Natural killer cell (primary cell): ENCODE data around the gene FNBP1. TPM values are rescaled to one million over a fixed set of nuclear protein-coding genes. Genes with fewer than 3 reads are reported as not detected.

Source experiments
- ATAC-seq, 3 donors: fragments of 150-1000 bp in 2 of 3; fragments of 200-7000 bp in 1 of 3; cut with Tn5 transposase; 1 replicate in 1 of 3; 2 replicates in 2 of 3; pipeline ENCODE4 v1.10.0; 2021; ENCODE audit warnings: mild to moderate bottlenecking in 2 of 3, moderate library complexity in 2 of 3
- DNase-seq, 2 donors: peaks; one replicate each; pipeline versions ENCODE4 v3.0.0 to v3.0.0-alpha.2; 2013 to 2021; ENCODE audit warnings: mixed read lengths in 1 of 2
- H3K27ac ChIP-seq: one replicate; pipeline ENCODE4 v1.5.1; 2013; ENCODE audit warnings: mild to moderate bottlenecking, low read length
- H3K27me3 ChIP-seq: one replicate; pipeline ENCODE4 v1.6.1; 2013; ENCODE audit warnings: low read length; ENCODE audit not compliant: control insufficient read depth, insufficient read depth
- H3K36me3 ChIP-seq: one replicate; pipeline ENCODE4 v1.6.1; 2013; ENCODE audit warnings: low read length; ENCODE audit not compliant: control insufficient read depth, insufficient read depth
- H3K4me1 ChIP-seq: one replicate; pipeline ENCODE4 v1.6.1; 2013; ENCODE audit warnings: low read length; ENCODE audit not compliant: control insufficient read depth, insufficient read depth
- H3K4me3 ChIP-seq: one replicate; pipeline ENCODE4 v1.5.1; 2013; ENCODE audit warnings: low read length
- H3K9me3 ChIP-seq: one replicate; pipeline ENCODE4 v1.6.1; 2013; ENCODE audit warnings: low read length; ENCODE audit not compliant: control insufficient read depth, insufficient read depth
- H3K27ac Mint-ChIP-seq, 2 donors: one replicate each; pipeline ENCODE4 v1.8.0; 2022; ENCODE audit warnings: mild to moderate bottlenecking in 2 of 2, mixed read lengths in 2 of 2, moderate library complexity in 1 of 2
- H3K27me3 Mint-ChIP-seq, 2 donors: one replicate each; pipeline ENCODE4 v1.8.0; 2022; ENCODE audit warnings: low read depth in 2 of 2, mixed read lengths in 2 of 2
- H3K36me3 Mint-ChIP-seq: one replicate; pipeline ENCODE4 v1.8.0; 2022; ENCODE audit warnings: mixed read lengths
- H3K4me1 Mint-ChIP-seq, 2 donors: one replicate each; pipeline ENCODE4 v1.8.0; 2022; ENCODE audit warnings: mixed read lengths in 2 of 2
- H3K4me3 Mint-ChIP-seq: one replicate; pipeline ENCODE4 v1.8.0; 2022; ENCODE audit warnings: mild to moderate bottlenecking, moderate library complexity, mixed read lengths
- H3K9me3 Mint-ChIP-seq, 2 donors: one replicate each; pipeline ENCODE4 v1.8.0; 2022; ENCODE audit warnings: mixed read lengths in 2 of 2
- CTCF ChIP-seq: fragments of 200-600 bp; IDR thresholded peaks from one replicate; pipeline ENCODE4 v1.8.0; 2022; ENCODE audit warnings: antibody characterized with exemption
- WGBS: methylation state at CpG from one replicate; pipeline ENCODE4 v1.1.7; 2013; ENCODE audit warnings: missing lambda C conversion rate; ENCODE audit not compliant: insufficient coverage; 5-methylcytosine and 5-hydroxymethylcytosine counted together
- intact Hi-C: fragments of 100-400 bp; cut with micrococcal nuclease; formaldehyde crosslinking; loops from one replicate; pipeline ENCODE4 v1.14.2; 2022
- total RNA-seq, 4 donors: library from RNA; stranded (reverse); fragments of 120-200 nt in 1 of 4; gene quantifications; one replicate each; pipeline versions ENCODE4 v1.2.3 to v1.2.4, GENCODE V29; 2013 to 2022

The FNBP1 gene
- total RNA-seq, 3 donors from 2014 or later (not counting 1 experiment from before 2014, with no cell fraction given): 177 to 209 (median 203) TPM

GRCh38 chr9:129936222-129936621 lies 106.8 kb downstream of the FNBP1 start:
- Mint-ChIP-seq H3K9me3 (peaks cover 0 to 2% of the 10 kb centered on the region in 2 donors), H3K36me3 (no peaks in the 10 kb centered on the region), H3K4me1 (peaks cover 47 to 51% of the 10 kb centered on the region in 2 donors), H3K4me3 (no peak overlapping the region), H3K27me3 (no peaks in the 10 kb centered on the region), H3K27ac (peak overlapping the region; percentile 78 to 88)
- ATAC-seq (no peak), DNase-seq (no peak)
- H3K4me3 ChIP-seq: no peak overlapping the region
- WGBS: 76% methylated on average over 5 of the region's 5 CpGs
- H3K27me3 ChIP-seq: no peaks in the 10 kb centered on the region
- intact Hi-C loops: no loop called here
- peaks cover 5% of the 10 kb centered on the region for H3K36me3 ChIP-seq
- no peak for TF ChIP-seq CTCF
- H3K27ac ChIP-seq: no peak overlapping the region
- H3K4me1 ChIP-seq: peaks cover 38% of the 10 kb centered on the region
- no peaks in the 10 kb centered on the region for H3K9me3 ChIP-seq

GRCh38 chr9:129934780-129935179 lies 108.2 kb downstream of the FNBP1 start:
- Histone ChIP-seq H3K9me3 (no peaks in the 10 kb centered on the region), H3K27ac (no peak overlapping the region), H3K36me3 (peaks cover 10% of the 10 kb centered on the region), H3K27me3 (no peaks in the 10 kb centered on the region), H3K4me3 (no peak overlapping the region), H3K4me1 (peaks cover 44% of the 10 kb centered on the region)
- intact Hi-C loops: loop anchor here (5.0 kb wide), 1 partner anchor 33 kb away; no protein-coding TSS in a partner anchor
- peaks cover 54 to 58% of the 10 kb centered on the region in 2 donors for H3K4me1 Mint-ChIP-seq
- H3K36me3 Mint-ChIP-seq: no peaks in the 10 kb centered on the region
- H3K27ac Mint-ChIP-seq: peak overlapping the region; percentile 78 to 88
- H3K4me3 Mint-ChIP-seq: no peak overlapping the region
- H3K9me3 Mint-ChIP-seq: no peaks in the 10 kb centered on the region
- H3K27me3 Mint-ChIP-seq: no peaks in the 10 kb centered on the region
- TF ChIP-seq CTCF: no peak
- ATAC-seq (no peak), DNase-seq (no peak)
- WGBS: 82% methylated on average over 4 of the region's 5 CpGs

GRCh38 chr9:129934041-129934591 lies 108.9 kb downstream of the FNBP1 start:
- no peak overlapping the region for H3K4me3 Mint-ChIP-seq
- H3K36me3 ChIP-seq: peaks cover 14% of the 10 kb centered on the region
- ATAC-seq (no peak), DNase-seq (no peak)
- 52% methylated on average over 4 of the region's 4 CpGs for WGBS
- no peak for TF ChIP-seq CTCF
- no peak overlapping the region for H3K4me3 ChIP-seq
- no peaks in the 10 kb centered on the region for H3K9me3 Mint-ChIP-seq
- no peaks in the 10 kb centered on the region for H3K27me3 ChIP-seq
- peak overlapping the region; percentile 43 for H3K27ac ChIP-seq
- H3K4me1 Mint-ChIP-seq: peaks cover 47 to 51% of the 10 kb centered on the region in 2 donors
- intact Hi-C loops: loop anchor here (5.0 kb wide), 1 partner anchor 33 kb away; no protein-coding TSS in a partner anchor
- H3K9me3 ChIP-seq: no peaks in the 10 kb centered on the region
- H3K4me1 ChIP-seq: peaks cover 40% of the 10 kb centered on the region
- no peaks in the 10 kb centered on the region for H3K36me3 Mint-ChIP-seq
- H3K27ac Mint-ChIP-seq: peak overlapping the region; percentile 78 to 88
- H3K27me3 Mint-ChIP-seq: no peaks in the 10 kb centered on the region
